ENCODE results near the gene CAMK4. TPM values are rescaled to one million over a fixed set of nuclear protein-coding genes. Genes with fewer than 3 reads are reported as not detected.
"Not testable (repeated sequence)": the region's sequence is repeated elsewhere in the genome, so short reads cannot be mapped to it uniquely, and the experiment has no call there.

The CAMK4 gene
- total RNA-seq, 1 donor, result 89.3 TPM

DNA sequence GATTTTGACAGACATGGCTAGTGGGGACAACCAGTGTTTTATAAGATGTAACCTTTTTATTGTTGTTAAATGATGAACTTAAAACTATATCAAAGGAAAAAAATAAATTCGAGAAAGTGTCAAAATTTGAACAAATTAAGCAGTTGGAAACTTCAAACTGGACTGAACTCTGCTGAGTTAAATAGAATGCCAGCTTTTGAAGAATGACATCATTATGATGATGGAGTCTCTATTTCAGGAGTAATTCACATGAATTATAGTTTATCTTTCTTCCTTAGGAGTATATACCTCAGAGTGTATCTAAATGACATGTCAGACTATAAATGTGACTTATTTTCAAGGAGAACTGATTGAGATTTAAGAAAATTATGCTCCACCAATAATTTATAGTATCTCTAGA is 125.2 kb downstream of the CAMK4 start:
- H3K4me1 ChIP-seq (ENCODE audit: insufficient read depth, low read length), result no peaks in the 10 kb centered on the region
- H3K9me3 ChIP-seq (ENCODE audit: low read depth, low read length), result no peaks in the 10 kb centered on the region
- no peaks in the 10 kb centered on the region for H3K27me3 ChIP-seq (ENCODE audit: insufficient read depth, low read length)
- H3K4me3 ChIP-seq (ENCODE audit: low read length), result no peak overlapping the region

DNA sequence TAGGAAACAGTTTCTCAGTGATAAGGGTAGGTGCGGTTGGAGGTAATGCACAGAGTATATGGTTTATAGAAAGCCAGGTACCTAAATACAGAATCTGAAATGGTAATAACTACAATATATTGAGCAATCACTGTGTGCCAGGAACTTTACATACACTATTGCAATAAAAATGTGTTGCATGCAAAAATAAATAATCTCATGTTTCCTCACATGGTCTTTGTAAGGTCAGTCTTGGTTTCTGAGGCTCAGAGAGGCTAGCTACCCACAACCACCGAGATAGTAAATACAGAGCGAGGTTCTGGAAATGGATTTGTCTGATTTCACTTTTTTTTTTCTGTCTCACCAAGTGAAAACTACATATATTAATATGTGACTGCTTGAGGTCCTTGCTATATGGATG is 128.9 kb downstream of the CAMK4 start:
- Histone ChIP-seq H3K9me3 (ENCODE audit: low read depth, low read length) (peaks cover 2% of the 10 kb centered on the region), H3K4me1 (ENCODE audit: insufficient read depth, low read length) (no peaks in the 10 kb centered on the region), H3K27me3 (ENCODE audit: insufficient read depth, low read length) (no peaks in the 10 kb centered on the region), H3K4me3 (ENCODE audit: low read length) (no peak overlapping the region)

DNA sequence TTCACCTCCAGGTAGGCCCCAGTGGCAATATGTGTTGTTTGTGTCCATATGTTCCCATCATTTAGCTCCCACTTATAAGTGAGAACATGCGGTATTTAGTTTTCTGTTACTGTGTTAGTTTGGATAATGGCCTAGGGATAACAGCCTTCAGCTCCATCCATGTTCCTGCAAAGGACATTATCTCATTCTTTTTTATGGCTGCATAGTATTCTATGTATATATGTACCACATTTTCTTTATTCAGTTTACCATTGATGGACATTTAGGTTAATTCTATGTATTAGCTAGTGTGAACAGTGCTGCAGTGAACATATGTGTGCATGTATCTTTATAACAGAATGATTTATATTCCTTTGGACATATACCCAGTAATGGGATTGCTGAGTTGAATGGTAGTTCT is 134.5 kb downstream of the CAMK4 start:
- not testable (repeated sequence) for H3K4me3 ChIP-seq (ENCODE audit: low read length); H3K9me3 ChIP-seq (ENCODE audit: low read depth, low read length); H3K27me3 ChIP-seq (ENCODE audit: insufficient read depth, low read length); H3K4me1 ChIP-seq (ENCODE audit: insufficient read depth, low read length)

DNA sequence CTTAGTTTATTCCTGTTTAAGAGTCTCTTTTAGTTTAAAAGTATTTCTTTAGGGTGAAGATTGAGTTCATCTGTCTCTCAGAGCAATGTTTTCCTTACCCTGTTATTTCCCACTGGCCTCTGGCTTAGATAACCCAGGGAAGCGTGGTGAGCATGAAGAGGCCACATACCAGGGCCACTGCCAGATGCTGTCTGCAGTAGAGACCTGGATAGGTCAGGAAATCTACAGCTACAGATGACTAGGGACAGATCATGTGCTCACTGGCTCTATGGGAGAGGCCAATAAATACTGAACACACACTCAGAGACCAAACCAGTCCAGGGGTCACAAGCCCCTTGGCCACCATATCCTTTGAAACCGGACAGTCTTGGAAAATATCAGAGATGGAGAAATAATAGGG is 136.0 kb downstream of the CAMK4 start:
- peaks cover 4% of the 10 kb centered on the region for H3K9me3 ChIP-seq (ENCODE audit: low read depth, low read length)
- H3K4me1 ChIP-seq (ENCODE audit: insufficient read depth, low read length), result no peaks in the 10 kb centered on the region
- H3K4me3 ChIP-seq (ENCODE audit: low read length), result no peak overlapping the region
- no peaks in the 10 kb centered on the region for H3K27me3 ChIP-seq (ENCODE audit: insufficient read depth, low read length)

DNA sequence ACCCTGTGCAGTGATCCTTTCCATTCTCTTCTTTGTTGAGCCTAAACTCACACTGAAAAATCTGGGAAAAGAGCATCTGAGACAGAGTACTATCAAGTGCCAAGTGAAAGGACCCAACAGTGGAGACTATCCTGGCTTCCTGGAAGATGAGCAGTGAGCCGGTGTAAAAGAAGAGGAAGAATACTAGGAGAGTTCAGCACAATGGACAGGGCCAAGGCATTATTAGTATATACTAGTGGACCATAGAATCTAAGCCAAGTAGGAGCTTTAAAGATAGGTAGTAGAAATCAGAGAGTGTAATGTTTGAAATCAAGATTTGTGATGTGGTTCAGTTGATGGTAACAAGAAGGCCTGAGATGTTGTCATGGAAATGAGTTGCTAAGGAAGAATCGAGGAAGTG is 140.8 kb downstream of the CAMK4 start:
- no peaks in the 10 kb centered on the region for H3K4me1 ChIP-seq (ENCODE audit: insufficient read depth, low read length)
- no peaks in the 10 kb centered on the region for H3K9me3 ChIP-seq (ENCODE audit: low read depth, low read length)
- no peak overlapping the region for H3K4me3 ChIP-seq (ENCODE audit: low read length)
- H3K27me3 ChIP-seq (ENCODE audit: insufficient read depth, low read length), result no peaks in the 10 kb centered on the region

DNA sequence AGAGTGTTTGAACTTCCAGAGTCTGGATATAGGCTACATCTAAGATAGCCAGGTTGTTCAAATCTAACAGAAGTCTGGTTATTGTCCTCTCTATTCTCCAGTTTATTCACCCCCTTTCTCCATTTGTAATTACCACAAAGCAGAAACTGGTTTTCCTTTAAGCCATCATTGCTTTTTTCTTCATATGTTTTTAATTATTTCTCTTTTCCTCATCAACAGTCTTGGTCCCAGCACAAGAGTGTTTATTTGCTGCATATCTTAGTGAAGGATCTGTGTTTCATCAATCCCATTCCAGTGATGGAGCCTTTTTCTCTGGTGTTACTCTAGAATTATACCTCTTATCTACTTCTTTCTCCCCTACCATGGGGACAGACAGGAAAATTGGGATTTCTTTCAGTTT is 142.2 kb downstream of the CAMK4 start:
- no peak overlapping the region for H3K4me3 ChIP-seq (ENCODE audit: low read length)
- no peaks in the 10 kb centered on the region for H3K4me1 ChIP-seq (ENCODE audit: insufficient read depth, low read length)
- no peaks in the 10 kb centered on the region for H3K9me3 ChIP-seq (ENCODE audit: low read depth, low read length)
- H3K27me3 ChIP-seq (ENCODE audit: insufficient read depth, low read length), result no peaks in the 10 kb centered on the region

DNA sequence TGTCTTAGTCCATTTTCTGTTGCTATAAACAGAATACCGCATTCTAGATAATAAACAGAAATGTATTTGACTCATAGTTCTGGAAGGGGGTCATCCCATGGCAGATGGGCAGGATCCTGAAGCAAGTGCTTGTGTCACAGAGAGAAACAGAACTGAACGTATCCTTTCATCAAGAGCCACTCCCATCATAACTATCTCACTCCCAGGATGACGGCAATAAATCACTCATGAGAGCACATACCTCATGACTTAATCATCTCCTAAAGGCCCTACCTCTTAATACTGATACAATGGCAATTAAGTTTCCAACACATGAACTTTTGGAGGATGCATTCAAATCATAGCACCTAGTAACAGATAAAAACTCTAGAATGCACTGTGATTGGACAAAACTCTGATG is 142.9 kb downstream of the CAMK4 start:
- Histone ChIP-seq H3K27me3 (ENCODE audit: insufficient read depth, low read length) (no peaks in the 10 kb centered on the region), H3K9me3 (ENCODE audit: low read depth, low read length) (no peaks in the 10 kb centered on the region), H3K4me1 (ENCODE audit: insufficient read depth, low read length) (no peaks in the 10 kb centered on the region), H3K4me3 (ENCODE audit: low read length) (no peak overlapping the region)

DNA sequence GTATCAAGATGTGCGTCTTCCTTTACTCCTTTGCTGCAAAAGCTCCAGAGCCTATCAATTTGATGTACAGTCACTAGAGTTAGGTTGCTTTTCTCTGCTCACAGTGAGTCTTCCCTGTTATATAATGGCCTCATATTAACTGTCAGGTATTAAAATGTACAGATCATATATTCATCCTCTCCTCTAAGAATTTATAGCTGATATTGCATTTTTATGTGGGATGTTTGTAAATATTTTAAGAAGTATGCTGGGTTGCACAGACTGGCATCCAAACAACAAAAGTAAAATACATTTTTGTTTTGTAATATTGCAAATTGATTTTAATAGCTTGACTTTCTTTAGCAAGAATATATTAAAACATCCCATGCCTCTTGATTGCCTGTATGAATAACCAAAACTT is 148.6 kb downstream of the CAMK4 start:
- Histone ChIP-seq H3K4me3 (ENCODE audit: low read length) (no peak overlapping the region), H3K9me3 (ENCODE audit: low read depth, low read length) (no peaks in the 10 kb centered on the region), H3K27me3 (ENCODE audit: insufficient read depth, low read length) (no peaks in the 10 kb centered on the region), H3K4me1 (ENCODE audit: insufficient read depth, low read length) (no peaks in the 10 kb centered on the region)

DNA sequence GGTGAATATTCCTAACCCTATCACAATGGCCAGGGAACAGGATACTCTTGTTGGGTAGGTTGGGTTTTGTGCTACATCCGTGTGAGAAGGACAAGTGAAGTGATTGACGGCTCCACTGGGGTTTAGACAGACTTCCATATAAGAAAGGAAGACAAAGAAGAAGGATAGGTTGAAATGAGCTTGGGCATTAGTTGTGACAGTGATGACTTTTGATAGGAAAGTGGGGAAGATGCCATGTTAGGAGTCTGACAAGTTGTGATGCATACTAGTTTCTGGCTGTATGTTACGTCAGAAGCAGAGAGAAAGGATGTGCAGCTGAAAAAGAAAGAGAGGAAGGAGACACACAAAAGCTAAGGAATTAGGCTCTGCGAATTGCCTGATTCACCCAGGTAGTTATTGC is 150.2 kb downstream of the CAMK4 start:
- no peak overlapping the region for H3K4me3 ChIP-seq (ENCODE audit: low read length)
- H3K27me3 ChIP-seq (ENCODE audit: insufficient read depth, low read length), result no peaks in the 10 kb centered on the region

DNA sequence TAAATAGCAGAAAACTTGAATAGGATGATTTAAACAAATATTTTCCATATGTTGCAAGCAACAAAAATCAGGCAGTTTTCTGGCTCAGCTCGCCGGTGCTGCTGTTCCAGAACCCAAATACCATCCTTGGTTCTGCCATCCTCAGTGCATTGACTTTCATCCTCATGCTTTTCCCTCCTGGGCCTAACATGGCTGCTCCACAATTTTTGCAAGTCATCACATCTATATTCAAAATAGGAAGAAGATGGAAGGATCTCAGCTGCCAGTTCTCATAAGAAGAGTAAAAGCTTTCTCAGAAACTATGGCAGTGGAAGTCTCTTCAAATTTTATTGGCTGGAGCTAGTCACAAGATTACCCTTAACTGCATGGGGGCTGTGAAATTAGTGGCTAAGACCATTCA is 151.5 kb downstream of the CAMK4 start:
- H3K4me3 ChIP-seq (ENCODE audit: low read length), result no peak overlapping the region
- no peaks in the 10 kb centered on the region for H3K27me3 ChIP-seq (ENCODE audit: insufficient read depth, low read length)
- no peaks in the 10 kb centered on the region for H3K9me3 ChIP-seq (ENCODE audit: low read depth, low read length)
- no peaks in the 10 kb centered on the region for H3K4me1 ChIP-seq (ENCODE audit: insufficient read depth, low read length)

More for the DNA sequence above, 150.2 kb downstream of the CAMK4 start:
- H3K9me3 ChIP-seq (ENCODE audit: low read depth, low read length), result no peaks in the 10 kb centered on the region
- H3K4me1 ChIP-seq (ENCODE audit: insufficient read depth, low read length), result no peaks in the 10 kb centered on the region

DNA sequence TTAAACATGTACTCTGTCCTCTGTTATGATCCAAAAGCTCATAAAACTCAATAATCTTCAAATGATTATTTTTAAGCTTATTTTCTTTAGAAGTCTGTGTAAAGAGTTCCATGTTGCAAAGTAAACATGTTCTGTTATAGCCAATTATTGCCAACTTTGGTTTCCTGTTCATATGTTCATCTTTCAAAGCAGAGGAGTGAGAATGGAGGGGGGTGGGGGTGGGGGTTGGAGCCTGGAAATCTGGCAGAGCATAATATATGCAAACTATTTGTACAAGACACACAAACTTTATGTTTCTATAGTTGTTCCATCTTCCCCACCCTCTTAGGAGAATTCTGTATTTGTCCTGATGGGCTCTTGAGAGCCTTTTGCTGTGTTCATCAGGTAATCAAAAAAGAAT is 153.1 kb downstream of the CAMK4 start:
- Histone ChIP-seq H3K4me3 (ENCODE audit: low read length) (no peak overlapping the region), H3K9me3 (ENCODE audit: low read depth, low read length) (no peaks in the 10 kb centered on the region), H3K27me3 (ENCODE audit: insufficient read depth, low read length) (no peaks in the 10 kb centered on the region), H3K4me1 (ENCODE audit: insufficient read depth, low read length) (no peaks in the 10 kb centered on the region)

DNA sequence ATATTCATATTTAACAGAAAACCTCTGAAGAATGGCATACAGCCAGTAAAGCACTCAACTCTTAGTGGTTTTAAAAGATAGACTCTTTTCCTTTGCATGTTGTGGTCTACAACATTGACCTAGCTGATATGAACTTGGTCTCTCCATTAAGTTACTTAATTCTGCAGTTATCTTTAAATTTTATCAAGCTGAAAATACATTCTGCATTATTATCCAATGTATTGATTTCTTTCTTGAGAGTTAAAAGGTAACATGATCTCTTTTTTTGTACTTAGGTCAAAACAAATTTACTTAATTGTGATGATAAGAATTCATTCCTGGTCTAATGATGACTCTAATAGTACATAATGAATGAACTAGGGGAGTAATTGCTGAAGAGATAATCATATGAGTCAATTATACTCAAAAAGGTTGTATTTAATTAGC is 155.2 kb downstream of the CAMK4 start:
- H3K4me3 ChIP-seq (ENCODE audit: low read length), result no peak overlapping the region
- no peaks in the 10 kb centered on the region for H3K27me3 ChIP-seq (ENCODE audit: insufficient read depth, low read length)
- H3K9me3 ChIP-seq (ENCODE audit: low read depth, low read length), result no peaks in the 10 kb centered on the region
- H3K4me1 ChIP-seq (ENCODE audit: insufficient read depth, low read length), result no peaks in the 10 kb centered on the region

DNA sequence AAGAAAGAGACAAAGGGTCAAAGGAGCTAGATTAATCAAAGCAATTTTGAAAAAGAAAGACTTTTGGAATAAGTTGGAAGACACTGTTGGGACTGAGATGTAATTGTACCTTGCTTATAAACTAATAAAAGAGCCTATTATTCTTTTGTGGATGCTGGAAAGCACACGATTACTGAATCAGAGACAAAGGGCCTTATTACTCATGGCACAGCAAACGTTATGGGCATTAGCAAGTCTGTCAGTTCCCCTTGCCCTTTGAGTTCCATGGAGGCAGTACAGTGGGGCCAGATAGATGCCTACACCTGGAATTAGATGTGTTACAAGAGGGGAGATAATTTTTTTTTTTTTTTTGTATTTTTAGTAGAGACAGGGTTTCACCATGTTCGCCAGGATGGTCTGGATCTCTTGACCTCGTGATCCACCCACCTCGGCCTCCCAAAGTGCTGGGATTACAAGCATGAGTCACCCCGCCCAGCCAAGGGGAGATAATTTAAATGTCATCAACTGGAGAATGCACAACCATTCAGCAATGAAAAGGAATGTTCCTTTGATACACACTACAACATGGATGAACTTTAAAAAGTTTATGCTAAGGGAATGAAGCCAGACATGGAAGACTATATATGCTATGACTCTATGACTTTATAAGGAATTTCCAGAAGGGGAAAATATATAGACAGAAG is 159.2 kb downstream of the CAMK4 start:
- no peaks in the 10 kb centered on the region for H3K4me1 ChIP-seq (ENCODE audit: insufficient read depth, low read length)
- no peak overlapping the region for H3K4me3 ChIP-seq (ENCODE audit: low read length)
- no peaks in the 10 kb centered on the region for H3K9me3 ChIP-seq (ENCODE audit: low read depth, low read length)
- H3K27me3 ChIP-seq (ENCODE audit: insufficient read depth, low read length), result no peaks in the 10 kb centered on the region

DNA sequence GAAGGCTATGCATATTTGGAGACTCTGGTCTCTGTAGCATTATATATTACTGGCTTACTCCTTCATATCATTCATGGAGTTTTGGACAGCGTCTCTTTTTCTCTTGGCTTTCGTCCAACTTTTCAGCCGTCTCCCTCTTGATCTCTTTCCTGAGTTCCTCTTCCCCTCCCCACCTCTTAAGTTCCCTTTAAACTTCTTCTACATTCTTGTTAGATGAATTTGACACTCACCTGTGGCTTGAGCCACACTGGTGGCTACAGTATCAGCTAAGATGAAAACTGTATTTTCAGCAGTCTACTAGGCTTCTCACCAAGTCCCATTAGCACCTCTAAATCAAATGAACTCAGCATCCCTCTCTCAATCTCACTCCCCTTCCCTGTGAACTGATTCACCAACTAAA is 160.0 kb downstream of the CAMK4 start:
- Histone ChIP-seq H3K27me3 (ENCODE audit: insufficient read depth, low read length) (no peaks in the 10 kb centered on the region), H3K4me3 (ENCODE audit: low read length) (no peak overlapping the region), H3K9me3 (ENCODE audit: low read depth, low read length) (no peaks in the 10 kb centered on the region), H3K4me1 (ENCODE audit: insufficient read depth, low read length) (no peaks in the 10 kb centered on the region)

DNA sequence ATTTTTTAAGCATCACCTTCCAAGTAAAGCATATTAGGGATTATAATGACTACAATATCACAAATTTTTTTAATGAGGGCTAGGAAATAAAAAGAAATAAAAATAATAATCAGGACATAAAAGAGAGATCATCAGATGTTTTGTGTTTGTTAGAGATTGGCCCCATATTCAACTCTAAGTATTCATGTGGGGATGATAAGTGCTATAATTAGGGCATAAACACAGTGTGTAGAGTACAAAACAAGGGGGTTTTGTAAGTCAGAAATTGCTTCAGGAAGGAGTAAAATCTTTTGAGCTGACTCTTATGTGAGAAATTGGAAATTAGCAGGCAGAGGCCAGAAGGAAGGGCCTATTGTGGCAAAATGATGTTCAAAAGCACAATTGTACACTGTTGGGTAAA is 160.9 kb downstream of the CAMK4 start:
- H3K27me3 ChIP-seq (ENCODE audit: insufficient read depth, low read length), result no peaks in the 10 kb centered on the region
- H3K9me3 ChIP-seq (ENCODE audit: low read depth, low read length), result no peaks in the 10 kb centered on the region
- no peaks in the 10 kb centered on the region for H3K4me1 ChIP-seq (ENCODE audit: insufficient read depth, low read length)
- H3K4me3 ChIP-seq (ENCODE audit: low read length), result no peak overlapping the region

DNA sequence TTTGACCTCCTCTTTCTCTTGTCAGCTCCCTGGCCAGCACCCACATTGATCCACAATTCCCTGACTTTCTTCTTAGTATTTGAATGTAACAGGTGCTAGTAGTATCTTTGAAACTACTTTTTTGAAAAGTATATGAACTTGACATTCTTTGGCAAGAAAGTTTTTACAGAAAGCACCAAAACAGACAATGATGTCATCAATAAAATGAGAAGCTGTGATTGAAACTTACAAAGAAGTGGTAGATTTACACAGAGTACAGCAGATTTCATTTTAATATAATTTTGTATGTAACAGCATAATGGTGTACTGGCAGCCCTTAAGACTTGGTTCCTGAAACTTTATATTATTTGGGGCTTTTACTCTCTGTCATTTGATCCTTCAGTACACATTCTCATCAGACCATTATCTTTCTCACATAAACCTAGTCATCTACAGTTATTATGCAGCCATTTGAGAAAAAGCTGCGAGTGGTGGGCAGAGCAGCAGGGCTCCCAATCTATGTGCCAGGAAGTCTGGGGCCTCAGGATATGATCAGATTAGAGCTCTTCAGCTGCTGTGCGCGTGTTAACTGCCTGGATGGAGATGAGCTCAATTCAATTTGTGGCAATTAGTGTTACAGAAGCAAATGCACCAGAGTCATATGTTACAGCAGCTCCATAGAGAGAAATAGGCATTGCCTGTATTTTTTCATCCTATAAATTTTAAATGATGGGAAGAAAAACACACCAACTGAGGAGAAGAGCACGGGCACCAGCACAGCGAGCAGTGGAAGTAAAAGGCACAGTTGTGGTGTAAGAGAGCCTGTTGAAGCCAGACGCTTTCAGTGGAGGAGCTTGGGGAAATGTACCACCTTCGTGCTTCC is 162.0 kb downstream of the CAMK4 start:
- Histone ChIP-seq H3K4me3 (ENCODE audit: low read length) (no peak overlapping the region), H3K4me1 (ENCODE audit: insufficient read depth, low read length) (no peaks in the 10 kb centered on the region), H3K27me3 (ENCODE audit: insufficient read depth, low read length) (no peaks in the 10 kb centered on the region), H3K9me3 (ENCODE audit: low read depth, low read length) (no peaks in the 10 kb centered on the region)
